WERI-Rb-1 (cell line): ENCODE data around the gene FIBP.
A peak's percentile ranks its signal among the peaks of the same experiment; 100 is the strongest.

Source experiments
- DNase-seq: peaks from one replicate; pipeline ENCODE4 v3.0.0-alpha.2; 2020
- H3K27ac ChIP-seq: fragments of 250-450 bp; sonication (Bioruptor Pico); 2 replicates; pipeline ENCODE4 v1.5.1; 2020; ENCODE audit warnings: mild to moderate bottlenecking, moderate library complexity
- H3K27me3 ChIP-seq: fragments of 250-450 bp; sonication (Bioruptor Pico); 2 replicates; pipeline ENCODE4 v1.5.1; 2021; ENCODE audit warnings: mild to moderate bottlenecking, low read depth, moderate library complexity; ENCODE audit not compliant: insufficient read depth, severe bottlenecking
- H3K36me3 ChIP-seq: fragments of 250-450 bp; sonication (Bioruptor Pico); 2 replicates; pipeline ENCODE4 v1.5.1; 2020; ENCODE audit warnings: mild to moderate bottlenecking, moderate library complexity
- H3K4me3 ChIP-seq: 2 replicates; pipeline ENCODE4 v1.5.1; 2011; ENCODE audit warnings: low read depth, mild to moderate bottlenecking, control low read depth, low read length
- H3K9me3 ChIP-seq: fragments of 250-450 bp; sonication (Bioruptor Pico); 2 replicates; pipeline ENCODE4 v1.5.1; 2021; ENCODE audit warnings: mild to moderate bottlenecking, moderate library complexity; ENCODE audit not compliant: severe bottlenecking
- CTCF ChIP-seq: IDR thresholded peaks from 2 replicates; pipeline ENCODE4 v1.5.1; 2011; ENCODE audit warnings: low read depth, mild to moderate bottlenecking, control low read depth, inconsistent platforms, low read length

FIBP gene

GRCh38 chr11:65880027-65880426 lies 8.2 kb downstream of the FIBP start:
- Histone ChIP-seq H3K4me3 (no peak overlapping the region), H3K27ac (no peak overlapping the region), H3K9me3 (no peaks in the 10 kb centered on the region), H3K36me3 (peaks cover 31% of the 10 kb centered on the region), H3K27me3 (no peaks in the 10 kb centered on the region)
- no peak for DNase-seq
- TF ChIP-seq CTCF, result no peak

- no peak for TF ChIP-seq CTCF
- no peak within 1 kb of the TSS for H3K4me3 ChIP-seq
- H3K27ac ChIP-seq, result no peak within 1 kb of the TSS
Measured at GRCh38 chr11:65879617-65880016, 8.7 kb downstream of the FIBP start, which contains the start of gene CTSW. TSS of gene CTSW (plus strand) at chr11:65879837. CDS start at chr11:65879855, 18 bp downstream.

GRCh38 chr11:65873318-65874156 lies 14.7 kb downstream of the FIBP start:
- Histone ChIP-seq H3K36me3 (no peaks in the 10 kb centered on the region), H3K27ac (peak overlapping the region; percentile 54), H3K9me3 (no peaks in the 10 kb centered on the region), H3K4me3 (peak overlapping the region; percentile 74), H3K27me3 (no peaks in the 10 kb centered on the region)
- DNase-seq, result peak; percentile 95
- TF ChIP-seq CTCF, result no peak

More at GRCh38 chr11:65879617-65880016, 8.7 kb downstream of the FIBP start, which contains the start of gene CTSW:
- no peaks in the 10 kb centered on the region for H3K9me3 ChIP-seq
- peaks cover 26% of the 10 kb centered on the region for H3K36me3 ChIP-seq
- no peaks in the 10 kb centered on the region for H3K27me3 ChIP-seq
- DNase-seq, result no peak

DNA sequence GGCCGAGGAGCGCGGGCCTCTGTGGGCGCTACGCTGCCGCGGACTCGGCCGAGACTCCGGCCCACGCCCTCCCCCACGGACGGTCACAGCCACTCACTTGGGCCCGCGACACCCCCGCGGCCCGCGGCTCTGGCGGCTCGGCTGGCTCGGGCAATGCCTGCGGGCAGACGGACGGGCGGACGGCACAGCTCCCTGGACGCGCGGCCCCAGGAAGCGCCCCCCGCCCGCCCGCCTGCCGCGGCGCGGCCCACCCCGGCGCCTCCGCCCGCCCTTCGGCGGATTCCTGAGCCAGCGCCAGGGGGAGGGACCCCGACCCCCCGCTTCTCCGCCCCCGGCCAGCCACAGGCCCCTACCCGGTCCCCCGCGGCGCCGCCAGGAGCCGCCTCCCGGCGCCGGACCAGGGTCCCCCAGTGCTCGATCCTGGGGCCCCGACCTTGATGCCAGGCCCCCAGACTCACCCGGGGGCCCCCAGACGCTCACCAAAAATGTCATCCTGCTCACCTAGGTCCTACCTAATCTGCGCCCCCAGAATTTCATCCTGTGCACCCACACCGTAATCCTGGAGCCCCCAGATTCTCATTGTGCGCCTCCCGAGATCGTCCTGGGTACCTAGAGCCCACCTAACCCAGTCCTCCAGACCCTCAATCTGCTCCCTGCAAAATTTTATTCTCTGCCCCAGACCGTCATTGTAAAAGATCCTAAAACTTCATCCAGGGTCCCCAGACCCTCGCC lies 15.5 kb downstream of the FIBP start, which contains the start of gene EFEMP2:
Gene EFEMP2 (minus strand): TSS at position 215 of the 732 bp plus-strand sequence. CDS start 446 bp downstream, outside the sequence.
- no peak for DNase-seq
- TF ChIP-seq CTCF, result no peak
- no peaks in the 10 kb centered on the region for H3K9me3 ChIP-seq
- peak within 1 kb of the TSS; percentile 54 for H3K27ac ChIP-seq
- H3K36me3 ChIP-seq, result peaks cover 5% of the 10 kb centered on the region
- peak within 1 kb of the TSS; percentile 74 for H3K4me3 ChIP-seq
- H3K27me3 ChIP-seq, result no peaks in the 10 kb centered on the region

DNA sequence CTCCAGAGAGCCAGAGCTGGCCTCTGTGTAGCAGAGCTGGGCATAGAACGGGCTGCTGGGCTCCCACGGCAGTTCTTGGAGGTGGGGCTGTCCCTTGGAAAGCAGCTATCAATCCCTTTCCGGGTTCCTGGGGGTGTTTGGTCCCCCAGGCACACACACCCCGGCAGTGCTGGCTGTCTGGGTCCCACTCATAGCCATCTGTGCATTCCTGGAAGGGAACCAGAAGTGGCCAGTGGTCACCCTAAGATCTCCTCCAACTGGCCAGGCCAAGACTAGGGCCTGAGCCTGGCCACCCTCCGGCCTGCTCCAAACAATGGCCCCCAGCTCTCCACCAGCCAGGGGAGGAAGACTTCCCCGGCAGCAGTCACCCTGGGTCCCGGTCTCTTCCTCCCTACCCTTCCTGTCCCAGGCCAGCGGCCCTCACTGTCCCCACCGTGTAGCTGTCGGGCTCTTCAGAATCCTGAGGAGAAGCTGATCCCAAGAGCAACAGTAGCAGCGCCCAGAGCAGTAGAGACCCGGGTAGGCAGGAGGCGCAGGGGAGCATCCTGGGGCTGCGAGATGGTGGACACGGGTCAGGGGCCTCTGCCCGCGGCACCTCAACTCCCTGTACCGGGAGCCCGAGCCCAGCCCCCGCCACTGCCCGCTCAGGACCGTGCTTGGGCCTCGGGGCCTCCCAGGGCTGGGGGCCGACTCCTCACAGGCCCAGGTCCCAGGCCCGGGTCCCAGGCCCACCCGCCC lies 16.3 kb downstream of the FIBP start:
- Histone ChIP-seq H3K27ac (peak overlapping the region; percentile 52), H3K27me3 (no peaks in the 10 kb centered on the region), H3K4me3 (peak overlapping the region; percentile 74), H3K36me3 (peaks cover 11% of the 10 kb centered on the region), H3K9me3 (no peaks in the 10 kb centered on the region)
- peak; percentile 55 for DNase-seq
- peak; percentile 27; the same call in 1 of the 2 replicates for TF ChIP-seq CTCF
